Mesenchymal stem cell (in vitro differentiated cells and primary cell): Measurements from ENCODE around the gene C16orf86.

ENCODE experiments used
- DNase-seq: peaks from one replicate; pipeline ENCODE4 v3.0.0-alpha.2; 2013
- H2AFZ ChIP-seq: one replicate; pipeline ENCODE4 v1.6.1; 2013; ENCODE audit warnings: low read depth, mild to moderate bottlenecking, control low read depth, inconsistent platforms, low read length, moderate library complexity
- H2AK5ac ChIP-seq: 2 replicates; pipeline ENCODE4 v1.6.1; 2013; ENCODE audit warnings: low read length, moderate library complexity, mild to moderate bottlenecking, inconsistent platforms; ENCODE audit not compliant: severe bottlenecking
- H2BK120ac ChIP-seq: one replicate; pipeline ENCODE4 v1.6.1; 2013; ENCODE audit warnings: low read depth, mild to moderate bottlenecking, inconsistent platforms, low read length, moderate library complexity
- H2BK12ac ChIP-seq, 2 experiments: one replicate each; pipeline ENCODE4 v1.6.1; 2013; ENCODE audit warnings: inconsistent platforms in 2 of 2, low read length in 2 of 2, mild to moderate bottlenecking in 2 of 2, moderate library complexity in 2 of 2, control low read depth in 1 of 2
- H2BK15ac ChIP-seq: one replicate; pipeline ENCODE4 v1.6.1; 2013; ENCODE audit warnings: mild to moderate bottlenecking, low read depth, inconsistent platforms; ENCODE audit not compliant: poor library complexity, severe bottlenecking
- H2BK5ac ChIP-seq: 2 replicates; pipeline ENCODE4 v1.6.1; 2013; ENCODE audit warnings: low read depth, mild to moderate bottlenecking, low read length, control low read depth, inconsistent platforms; ENCODE audit not compliant: poor library complexity, severe bottlenecking
- H3K14ac ChIP-seq, 2 experiments: one replicate each; pipeline ENCODE4 v1.6.1; 2013; ENCODE audit warnings: inconsistent platforms in 2 of 2, low read length in 2 of 2, control low read depth in 1 of 2, mild to moderate bottlenecking in 1 of 2, moderate library complexity in 1 of 2
- H3K18ac ChIP-seq, 2 experiments: one replicate each; pipeline ENCODE4 v1.6.1; 2013; ENCODE audit warnings: inconsistent platforms in 2 of 2, low read length in 2 of 2, control low read depth in 1 of 2, low read depth in 1 of 2, mild to moderate bottlenecking in 1 of 2
- H3K23ac ChIP-seq, 2 experiments: one replicate each; pipeline ENCODE4 v1.6.1; 2013; ENCODE audit warnings: inconsistent platforms in 2 of 2, low read length in 2 of 2, mild to moderate bottlenecking in 2 of 2, moderate library complexity in 2 of 2, control low read depth in 1 of 2
- H3K27ac ChIP-seq: 2 replicates; pipeline ENCODE4 v1.5.1; 2013; ENCODE audit warnings: mild to moderate bottlenecking, moderate library complexity, low read length, control low read depth, inconsistent platforms; ENCODE audit not compliant: poor library complexity, severe bottlenecking
- H3K27me3 ChIP-seq, 2 experiments: 2 replicates each; pipeline versions ENCODE4 v1.6.1 to v1.7.0; 2013; ENCODE audit warnings: low read length in 2 of 2, mild to moderate bottlenecking in 2 of 2, moderate library complexity in 2 of 2, control low read depth in 1 of 2, inconsistent platforms in 1 of 2; ENCODE audit not compliant: control insufficient read depth in 1 of 2, insufficient read depth in 1 of 2
- H3K36me3 ChIP-seq, 2 experiments: 2 replicates each; pipeline versions ENCODE4 v1.6.1 to v1.7.0; 2013; ENCODE audit warnings: low read length in 2 of 2, control low read depth in 1 of 2, inconsistent platforms in 1 of 2, low read depth in 1 of 2, mild to moderate bottlenecking in 1 of 2; ENCODE audit not compliant: insufficient read depth in 2 of 2, control insufficient read depth in 1 of 2
- H3K4ac ChIP-seq, 2 experiments: one replicate each; pipeline ENCODE4 v1.6.1; 2013; ENCODE audit warnings: inconsistent platforms in 2 of 2, low read length in 2 of 2, mild to moderate bottlenecking in 2 of 2, moderate library complexity in 2 of 2, control low read depth in 1 of 2, low read depth in 1 of 2
- H3K4me1 ChIP-seq: 2 replicates; pipeline ENCODE4 v1.6.1; 2013; ENCODE audit warnings: low read depth, low read length, control low read depth; ENCODE audit not compliant: control insufficient read depth, insufficient read depth
- H3K4me2 ChIP-seq: 2 replicates; pipeline ENCODE4 v1.6.1; 2013; ENCODE audit warnings: low read length, mild to moderate bottlenecking, inconsistent platforms; ENCODE audit not compliant: poor library complexity, severe bottlenecking
- H3K4me3 ChIP-seq, 2 experiments: 2 replicates each; pipeline versions ENCODE4 v1.5.1 to v1.7.0; 2013; ENCODE audit warnings: low read length in 2 of 2, mild to moderate bottlenecking in 2 of 2, control low read depth in 1 of 2, low read depth in 1 of 2; ENCODE audit not compliant: insufficient read depth in 1 of 2
- H3K79me1 ChIP-seq: replicated peaks from 2 replicates; pipeline ENCODE4 v1.6.1; 2013; ENCODE audit warnings: mild to moderate bottlenecking, control low read depth, low read length, inconsistent platforms; ENCODE audit not compliant: poor library complexity, severe bottlenecking
- H3K9ac ChIP-seq: 2 replicates; pipeline ENCODE4 v1.7.0; 2013; ENCODE audit warnings: mild to moderate bottlenecking, low read length, moderate library complexity
- H3K9me3 ChIP-seq: 2 replicates; pipeline ENCODE4 v1.7.0; 2013; ENCODE audit warnings: mild to moderate bottlenecking, low read length; ENCODE audit not compliant: control insufficient read depth
- H4K8ac ChIP-seq: one replicate; pipeline ENCODE4 v1.6.1; 2013; ENCODE audit warnings: inconsistent platforms, mild to moderate bottlenecking, low read length, moderate library complexity
- H4K91ac ChIP-seq: one replicate; pipeline ENCODE4 v1.6.1; 2013; ENCODE audit warnings: mild to moderate bottlenecking, low read length, inconsistent platforms
- WGBS: methylation state at CpG from one replicate; pipeline ENCODE4 v1.1.7; 2013; ENCODE audit warnings: mixed read lengths; 5-methylcytosine and 5-hydroxymethylcytosine counted together

The C16orf86 gene

DNA sequence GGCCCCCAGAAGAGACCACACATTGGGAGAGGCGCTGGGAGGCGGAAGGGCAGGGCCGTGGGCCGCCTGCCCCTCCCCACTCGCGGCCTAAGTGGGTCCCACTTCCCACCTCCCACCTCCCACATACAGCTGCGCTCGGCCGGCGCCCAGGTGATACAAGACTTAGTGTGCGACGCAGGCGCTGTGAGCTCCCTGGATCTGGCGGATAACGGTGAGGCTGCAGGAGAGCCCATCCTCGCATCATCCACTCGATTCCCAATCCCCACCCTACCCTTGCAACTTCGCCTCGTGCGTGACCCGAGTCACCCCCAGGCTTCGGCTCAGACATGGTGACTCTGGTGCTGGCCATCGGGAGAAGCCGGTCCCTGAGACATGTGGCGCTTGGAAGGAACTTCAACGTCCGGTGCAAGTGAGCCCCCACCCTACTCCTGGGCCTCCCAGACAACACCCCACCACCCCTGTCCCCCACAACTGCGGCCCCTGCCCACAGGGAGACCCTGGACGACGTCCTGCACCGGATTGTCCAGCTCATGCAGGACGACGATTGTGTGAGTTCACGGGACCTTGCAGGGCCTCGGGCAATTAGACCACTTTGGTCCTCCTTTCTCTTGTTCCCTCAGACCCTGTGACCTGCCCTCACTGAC, 17.7 kb upstream of the C16orf86 start:
- no peaks in the 10 kb centered on the region for H3K9me3 ChIP-seq
- H2BK120ac ChIP-seq = no peak overlapping the region
- H3K4me3 ChIP-seq = no peak overlapping the region
- no peak overlapping the region for H3K23ac ChIP-seq
- H3K27ac ChIP-seq = no peak overlapping the region
- no peak for DNase-seq
- H3K4me1 ChIP-seq = peaks cover 20% of the 10 kb centered on the region
- no peak overlapping the region for H3K9ac ChIP-seq
- no peak overlapping the region for H3K4me2 ChIP-seq
- H4K91ac ChIP-seq = no peak overlapping the region
- H2AK5ac ChIP-seq = no peak overlapping the region
- no peak overlapping the region for H3K4ac ChIP-seq
- H2BK5ac ChIP-seq = no peak overlapping the region
- H3K14ac ChIP-seq = no peak overlapping the region
- no peak overlapping the region for H2AFZ ChIP-seq
- H3K79me1 ChIP-seq = no peaks in the 10 kb centered on the region
- no peak overlapping the region for H3K18ac ChIP-seq
- no peaks in the 10 kb centered on the region for H3K36me3 ChIP-seq
- no peak overlapping the region for H2BK12ac ChIP-seq
- peaks cover 46 to 90% of the 10 kb centered on the region in 2 experiments for H3K27me3 ChIP-seq
- no peak overlapping the region for H4K8ac ChIP-seq
- no peak overlapping the region for H2BK15ac ChIP-seq
- WGBS = 85% methylated on average over 35 of the region's 35 CpGs

DNA sequence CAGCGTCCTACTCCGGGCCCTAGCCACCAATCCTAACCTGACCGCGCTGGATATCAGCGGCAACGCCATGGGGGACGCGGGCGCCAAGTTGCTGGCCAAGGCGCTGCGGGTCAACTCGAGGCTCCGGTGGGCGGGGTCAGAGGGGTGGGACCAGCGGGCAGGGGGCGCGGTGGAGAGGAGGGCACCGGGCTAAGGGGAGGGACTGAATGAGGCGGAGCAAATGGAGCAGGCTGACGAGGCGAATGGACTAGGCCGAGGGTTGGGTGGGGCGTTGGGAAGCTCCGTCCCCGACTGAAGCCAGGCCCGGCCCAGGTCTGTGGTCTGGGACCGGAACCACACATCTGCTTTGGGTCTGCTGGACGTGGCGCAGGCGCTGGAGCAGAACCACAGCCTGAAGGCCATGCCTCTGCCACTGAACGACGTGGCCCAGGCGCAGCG, 17.1 kb upstream of the C16orf86 start:
- H3K4me2 ChIP-seq = no peak overlapping the region
- no peaks in the 10 kb centered on the region for H3K9me3 ChIP-seq
- H3K4ac ChIP-seq = no peak overlapping the region
- H3K18ac ChIP-seq = no peak overlapping the region
- H2BK120ac ChIP-seq = no peak overlapping the region
- H2AK5ac ChIP-seq = no peak overlapping the region
- no peak overlapping the region for H3K14ac ChIP-seq
- no peak overlapping the region for H4K8ac ChIP-seq
- no peak for DNase-seq
- no peak overlapping the region for H3K9ac ChIP-seq
- no peak overlapping the region for H4K91ac ChIP-seq
- 64% methylated on average over 30 of the region's 34 CpGs for WGBS
- no peak overlapping the region for H3K27ac ChIP-seq
- H2BK12ac ChIP-seq = no peak overlapping the region
- no peak overlapping the region for H2BK15ac ChIP-seq
- no peak overlapping the region for H3K23ac ChIP-seq
- H3K36me3 ChIP-seq = no peaks in the 10 kb centered on the region
- H2AFZ ChIP-seq = no peak overlapping the region
- H3K4me3 ChIP-seq = no peak overlapping the region
- peaks cover 19% of the 10 kb centered on the region for H3K4me1 ChIP-seq
- H2BK5ac ChIP-seq = no peak overlapping the region
- peaks cover 46 to 86% of the 10 kb centered on the region in 2 experiments for H3K27me3 ChIP-seq
- H3K79me1 ChIP-seq = no peaks in the 10 kb centered on the region

DNA sequence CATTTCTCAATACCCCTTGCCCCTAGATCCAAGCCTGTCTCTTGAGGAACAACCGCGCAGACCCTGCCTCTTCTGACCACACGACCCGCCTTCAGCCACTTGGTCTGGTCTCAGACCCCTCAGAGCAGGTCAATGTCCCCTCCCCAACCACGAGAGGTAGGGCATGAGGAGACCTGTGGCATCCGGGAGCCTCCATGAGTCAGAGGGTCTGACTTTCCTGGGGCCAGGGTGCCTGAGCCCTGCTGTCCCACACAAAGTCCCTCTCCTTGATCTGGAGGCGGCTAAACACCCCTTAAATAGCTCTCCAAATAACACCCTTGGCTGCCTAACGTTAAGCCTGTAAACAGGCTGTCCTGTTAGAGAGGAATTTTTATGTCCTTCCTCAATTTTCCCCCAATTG, 16.6 kb upstream of the C16orf86 start:
- Histone ChIP-seq H2AFZ (no peak overlapping the region), H3K27me3 (peaks cover 48 to 85% of the 10 kb centered on the region in 2 experiments), H3K9ac (no peak overlapping the region), H2AK5ac (no peak overlapping the region), H3K27ac (no peak overlapping the region), H3K23ac (no peak overlapping the region), H4K8ac (no peak overlapping the region), H2BK120ac (no peak overlapping the region), H3K4me2 (no peak overlapping the region), H3K79me1 (no peaks in the 10 kb centered on the region), H2BK12ac (no peak overlapping the region), H2BK15ac (no peak overlapping the region), H3K4me3 (no peak overlapping the region), H3K18ac (no peak overlapping the region), H2BK5ac (no peak overlapping the region), H3K9me3 (no peaks in the 10 kb centered on the region), H3K4ac (no peak overlapping the region), H3K4me1 (peaks cover 14% of the 10 kb centered on the region), H3K36me3 (no peaks in the 10 kb centered on the region), H3K14ac (no peak overlapping the region), H4K91ac (no peak overlapping the region)
- DNase-seq = no peak
- WGBS = 79% methylated on average over 8 of the region's 8 CpGs

DNA sequence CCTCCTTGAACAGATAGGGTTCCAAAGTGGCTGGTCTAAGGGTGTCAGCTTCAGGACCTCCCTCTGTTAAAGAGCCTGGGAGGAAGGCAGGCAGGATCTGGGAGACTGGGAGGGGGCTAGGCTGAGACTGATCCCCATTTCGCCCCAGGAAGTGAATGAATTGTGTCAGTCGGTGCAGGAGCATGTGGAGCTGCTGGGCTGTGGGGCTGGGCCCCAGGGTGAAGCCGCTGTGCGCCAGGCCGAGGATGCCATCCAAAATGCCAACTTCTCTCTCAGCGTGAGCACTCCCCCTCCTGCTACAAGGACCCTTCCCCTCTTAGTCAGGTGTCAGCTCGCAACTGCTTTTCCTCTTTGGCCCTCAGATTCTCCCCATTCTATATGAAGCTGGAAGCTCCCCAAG, 15.6 kb upstream of the C16orf86 start:
- H3K18ac ChIP-seq = no peak overlapping the region
- H3K9ac ChIP-seq = no peak overlapping the region
- no peak overlapping the region for H4K8ac ChIP-seq
- no peak overlapping the region for H4K91ac ChIP-seq
- no peak overlapping the region for H2AFZ ChIP-seq
- no peak overlapping the region for H2BK120ac ChIP-seq
- no peaks in the 10 kb centered on the region for H3K9me3 ChIP-seq
- H2AK5ac ChIP-seq = no peak overlapping the region
- peaks cover 12% of the 10 kb centered on the region for H3K4me1 ChIP-seq
- peaks cover 43 to 75% of the 10 kb centered on the region in 2 experiments for H3K27me3 ChIP-seq
- no peak overlapping the region for H2BK5ac ChIP-seq
- no peak overlapping the region for H3K4me3 ChIP-seq
- H3K23ac ChIP-seq = no peak overlapping the region
- no peak overlapping the region for H2BK15ac ChIP-seq
- no peak overlapping the region for H3K4ac ChIP-seq
- no peaks in the 10 kb centered on the region for H3K79me1 ChIP-seq
- H3K27ac ChIP-seq = no peak overlapping the region
- no peak overlapping the region for H3K4me2 ChIP-seq
- H2BK12ac ChIP-seq = no peak overlapping the region
- H3K14ac ChIP-seq = no peak overlapping the region
- no peak for DNase-seq
- 95% methylated on average over 7 of the region's 7 CpGs for WGBS
- H3K36me3 ChIP-seq = no peaks in the 10 kb centered on the region
